Progenitor cell of endocrine pancreas (in vitro differentiated cells): ENCODE results near the gene CRY2. TPM values are rescaled to one million over a fixed set of nuclear protein-coding genes. Genes with fewer than 3 reads are reported as not detected.
"Not testable (repeated sequence)": the region's sequence is repeated elsewhere in the genome, so short reads cannot be mapped to it uniquely, and the experiment has no call there.

Experiments used
- DNase-seq: peaks from one replicate; pipeline ENCODE4 v3.0.0; 2021; ENCODE audit warnings: low spot score; ENCODE audit not compliant: unreplicated experiment
- H3K27ac Mint-ChIP-seq: 2 replicates; pipeline ENCODE4 v1.8.0; 2021; ENCODE audit warnings: mild to moderate bottlenecking, moderate library complexity, mixed read lengths
- H3K27me3 Mint-ChIP-seq: 2 replicates; pipeline ENCODE4 v1.8.0; 2021; ENCODE audit warnings: mixed read lengths
- H3K36me3 Mint-ChIP-seq: 2 replicates; pipeline ENCODE4 v1.8.0; 2022; ENCODE audit warnings: mixed read lengths; ENCODE audit not compliant: insufficient read depth
- H3K4me1 Mint-ChIP-seq: 2 replicates; pipeline ENCODE4 v1.8.0; 2021; ENCODE audit warnings: low read depth, mixed read lengths
- H3K4me3 Mint-ChIP-seq: 2 replicates; pipeline ENCODE4 v1.8.0; 2021; ENCODE audit warnings: low read depth, mild to moderate bottlenecking, moderate library complexity, mixed read lengths
- H3K9me3 Mint-ChIP-seq: 2 replicates; pipeline ENCODE4 v1.8.0; 2021; ENCODE audit warnings: low read depth, mixed read lengths
- CTCF ChIP-seq: fragments of 200-600 bp; sonication (generic); IDR thresholded peaks from one replicate; pipeline ENCODE4 v1.5.0; 2021; ENCODE audit warnings: antibody characterized with exemption, mild to moderate bottlenecking; ENCODE audit not compliant: unreplicated experiment
- total RNA-seq: library from RNA; stranded (reverse); gene quantifications from 2 replicates; pipeline ENCODE4 v1.2.1, GENCODE V29; 2021

Gene CRY2
- total RNA-seq, 1 donor from 2014 or later = 34.1 TPM

- no peak overlapping the region for H3K27ac Mint-ChIP-seq
- H3K4me3 Mint-ChIP-seq = no peak overlapping the region
- peaks cover 4% of the 10 kb centered on the region for H3K9me3 Mint-ChIP-seq
- DNase-seq = no peak
- no peaks in the 10 kb centered on the region for H3K4me1 Mint-ChIP-seq
- no peaks in the 10 kb centered on the region for H3K36me3 Mint-ChIP-seq
- H3K27me3 Mint-ChIP-seq = no peaks in the 10 kb centered on the region
- no peak for TF ChIP-seq CTCF
Measured at GRCh38 chr11:45816614-45817013, 30.7 kb upstream of the CRY2 start.

- no peak for DNase-seq
- no peaks in the 10 kb centered on the region for H3K27me3 Mint-ChIP-seq
- H3K4me1 Mint-ChIP-seq = no peaks in the 10 kb centered on the region
- TF ChIP-seq CTCF = no peak
- peaks cover 4% of the 10 kb centered on the region for H3K9me3 Mint-ChIP-seq
- no peak overlapping the region for H3K4me3 Mint-ChIP-seq
- no peaks in the 10 kb centered on the region for H3K36me3 Mint-ChIP-seq
- no peak overlapping the region for H3K27ac Mint-ChIP-seq
Measured at GRCh38 chr11:45817191-45817590, 30.1 kb upstream of the CRY2 start.

GRCh38 chr11:45818961-45819605 is 28.2 kb upstream of the CRY2 start:
- no peak overlapping the region for H3K27ac Mint-ChIP-seq
- no peaks in the 10 kb centered on the region for H3K27me3 Mint-ChIP-seq
- peaks cover 4% of the 10 kb centered on the region for H3K9me3 Mint-ChIP-seq
- H3K4me3 Mint-ChIP-seq = no peak overlapping the region
- no peak for DNase-seq
- no peak for TF ChIP-seq CTCF
- no peaks in the 10 kb centered on the region for H3K36me3 Mint-ChIP-seq
- peaks cover 10% of the 10 kb centered on the region for H3K4me1 Mint-ChIP-seq

GRCh38 chr11:45820211-45820857 is 26.9 kb upstream of the CRY2 start:
- TF ChIP-seq CTCF = no peak
- Mint-ChIP-seq H3K9me3 (peaks cover 4% of the 10 kb centered on the region), H3K36me3 (no peaks in the 10 kb centered on the region), H3K4me3 (no peak overlapping the region), H3K4me1 (peaks cover 15% of the 10 kb centered on the region), H3K27ac (no peak overlapping the region), H3K27me3 (no peaks in the 10 kb centered on the region)
- DNase-seq = no peak

GRCh38 chr11:45826492-45826891 is 20.8 kb upstream of the CRY2 start:
- H3K4me3 Mint-ChIP-seq, DNase-seq, H3K36me3 Mint-ChIP-seq, H3K9me3 Mint-ChIP-seq, H3K27ac Mint-ChIP-seq: not testable (repeated sequence)
- H3K4me1 Mint-ChIP-seq = peaks cover 16% of the 10 kb centered on the region
- H3K27me3 Mint-ChIP-seq = peaks cover 13% of the 10 kb centered on the region

- Mint-ChIP-seq H3K4me1 (peaks cover 16% of the 10 kb centered on the region), H3K9me3 (no peaks in the 10 kb centered on the region), H3K36me3 (no peaks in the 10 kb centered on the region), H3K4me3 (no peak overlapping the region), H3K27me3 (peaks cover 13% of the 10 kb centered on the region), H3K27ac (no peak overlapping the region)
- no peak for DNase-seq
- no peak for TF ChIP-seq CTCF
Measured at GRCh38 chr11:45827123-45827522, 20.2 kb upstream of the CRY2 start.
